SK-N-MC (cell line): ENCODE data around the gene NOS1AP.

ENCODE experiments used
- EZH2 ChIP-seq: fragments of 200-600 bp; sonication (generic); IDR thresholded peaks from one replicate; pipeline ENCODE4 v1.6.1; 2017; ENCODE audit warnings: antibody characterized with exemption
- FOXP2 ChIP-seq: optimal IDR thresholded peaks from 2 replicates; pipeline ENCODE3; 2011; ENCODE audit warnings: mild to moderate bottlenecking, moderate library complexity; ENCODE audit not compliant: insufficient read depth; ENCODE audit errors: extremely low read length, control extremely low read depth
- POLR2AphosphoS5 ChIP-seq: IDR thresholded peaks from 2 replicates; pipeline ENCODE4 v1.6.1; 2012; ENCODE audit warnings: mild to moderate bottlenecking, low read depth, low read length, borderline replicate concordance

DNA sequence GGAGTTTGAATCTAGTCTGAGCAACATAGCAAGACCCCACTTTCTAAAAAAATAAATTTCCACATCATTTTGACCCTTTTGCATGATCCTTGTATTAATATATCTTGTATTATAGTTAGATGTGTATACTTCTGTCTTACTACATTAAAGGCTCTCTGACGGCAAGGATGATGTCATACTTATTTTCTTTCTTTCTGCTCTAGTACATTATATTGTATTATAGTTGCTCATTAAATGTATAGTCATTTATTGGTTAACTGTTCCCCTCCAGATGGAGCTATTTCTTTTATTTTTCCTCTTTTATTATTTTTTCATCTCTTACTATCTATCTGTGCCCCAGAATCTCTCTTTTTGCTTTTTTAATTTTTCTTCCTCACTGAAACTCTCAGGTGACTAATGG is 30.9 kb upstream of the NOS1AP start:
- TF ChIP-seq POLR2AphosphoS5 (no peak), EZH2 (no peak), FOXP2 (no peak)
